HG03558 (cell line): Measurements from ENCODE around the gene MBD5.
"Not testable (repeated sequence)": the region's sequence is repeated elsewhere in the genome, so short reads cannot be mapped to it uniquely, and the experiment has no call there.

Experiments
- ATAC-seq: cut with Tn5 transposase; IDR thresholded peaks from one replicate; pipeline ENCODE4 v1.9.1; 2021; ENCODE audit warnings: moderate number of reproducible peaks; ENCODE audit not compliant: unreplicated experiment; ENCODE audit errors: extremely low read depth

The MBD5 gene

GRCh38 chr2:148531669-148532428, 511.0 kb downstream of the MBD5 start:
- ATAC-seq: no peak

GRCh38 chr2:148533004-148533403, 512.1 kb downstream of the MBD5 start:
- ATAC-seq: no peak

GRCh38 chr2:148533685-148534084, 512.8 kb downstream of the MBD5 start:
- ATAC-seq: no peak

GRCh38 chr2:148534416-148535204, 513.7 kb downstream of the MBD5 start:
- ATAC-seq: no peak

- ATAC-seq: no peak
Measured at GRCh38 chr2:148538375-148538774, 517.5 kb downstream of the MBD5 start.

- ATAC-seq: no peak
Measured at GRCh38 chr2:148540022-148540421, 519.1 kb downstream of the MBD5 start.

GRCh38 chr2:148541792-148542191, 520.9 kb downstream of the MBD5 start:
- ATAC-seq: no peak

- no peak for ATAC-seq
Measured at GRCh38 chr2:148542614-148543013, 521.7 kb downstream of the MBD5 start.

GRCh38 chr2:148543088-148543540, 522.2 kb downstream of the MBD5 start:
- ATAC-seq: not testable (repeated sequence)

- ATAC-seq: no peak
Measured at GRCh38 chr2:148545390-148546256, 524.7 kb downstream of the MBD5 start.

- ATAC-seq: no peak
Measured at GRCh38 chr2:148546270-148546669, 525.4 kb downstream of the MBD5 start.

- no peak for ATAC-seq
Measured at GRCh38 chr2:148548716-148549400, 528.0 kb downstream of the MBD5 start.

- ATAC-seq: no peak
Measured at GRCh38 chr2:148552675-148553331, 531.9 kb downstream of the MBD5 start.

GRCh38 chr2:148553332-148553887, 532.5 kb downstream of the MBD5 start:
- ATAC-seq: no peak

- ATAC-seq: no peak
Measured at GRCh38 chr2:148554459-148555247, 533.8 kb downstream of the MBD5 start.

GRCh38 chr2:148555622-148556294, 534.9 kb downstream of the MBD5 start:
- no peak for ATAC-seq

GRCh38 chr2:148557844-148558436, 537.0 kb downstream of the MBD5 start:
- ATAC-seq: peak; percentile 67
